IPS-NIHi7 (cell line): ENCODE results near the gene DOP1B.
A peak's percentile ranks its signal among the peaks of the same experiment; 100 is the strongest.
"Not testable (repeated sequence)": the region's sequence is repeated elsewhere in the genome, so short reads cannot be mapped to it uniquely, and the experiment has no call there.

Experiments used
- DNase-seq: peaks from one replicate; pipeline ENCODE4 v3.0.0; 2012; ENCODE audit warnings: mixed read lengths; ENCODE audit errors: extremely low spot score

The DOP1B gene

DNA sequence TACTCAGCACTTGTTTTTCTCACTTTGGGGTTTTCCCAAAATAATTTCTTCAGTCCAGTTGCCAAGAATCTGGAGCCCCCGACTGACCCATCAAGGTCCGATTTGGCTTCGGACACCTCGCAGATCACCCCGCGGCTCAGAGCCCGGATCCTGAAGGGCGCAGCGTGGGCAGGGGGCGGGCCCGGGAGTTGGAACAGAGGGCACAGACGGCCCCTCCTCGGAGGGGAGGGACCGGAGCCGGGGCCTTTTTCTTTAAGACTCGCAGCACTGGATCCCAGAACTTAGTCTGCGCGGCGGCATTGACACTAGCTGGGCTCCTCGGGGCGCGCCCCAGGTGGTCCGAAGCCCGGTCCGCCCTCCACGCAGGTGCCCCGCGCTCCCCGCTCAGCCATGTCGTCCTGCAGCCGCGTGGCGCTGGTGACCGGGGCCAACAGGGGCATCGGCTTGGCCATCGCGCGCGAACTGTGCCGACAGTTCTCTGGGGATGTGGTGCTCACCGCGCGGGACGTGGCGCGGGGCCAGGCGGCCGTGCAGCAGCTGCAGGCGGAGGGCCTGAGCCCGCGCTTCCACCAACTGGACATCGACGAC lies 21.7 kb upstream of the DOP1B start, which contains the start of gene CBR3:
Gene CBR3 (plus strand): TSS at position 277 of the 588 bp plus-strand sequence. CDS start 114 bp downstream, at position 391.
- peak; percentile 33 for DNase-seq

DNA sequence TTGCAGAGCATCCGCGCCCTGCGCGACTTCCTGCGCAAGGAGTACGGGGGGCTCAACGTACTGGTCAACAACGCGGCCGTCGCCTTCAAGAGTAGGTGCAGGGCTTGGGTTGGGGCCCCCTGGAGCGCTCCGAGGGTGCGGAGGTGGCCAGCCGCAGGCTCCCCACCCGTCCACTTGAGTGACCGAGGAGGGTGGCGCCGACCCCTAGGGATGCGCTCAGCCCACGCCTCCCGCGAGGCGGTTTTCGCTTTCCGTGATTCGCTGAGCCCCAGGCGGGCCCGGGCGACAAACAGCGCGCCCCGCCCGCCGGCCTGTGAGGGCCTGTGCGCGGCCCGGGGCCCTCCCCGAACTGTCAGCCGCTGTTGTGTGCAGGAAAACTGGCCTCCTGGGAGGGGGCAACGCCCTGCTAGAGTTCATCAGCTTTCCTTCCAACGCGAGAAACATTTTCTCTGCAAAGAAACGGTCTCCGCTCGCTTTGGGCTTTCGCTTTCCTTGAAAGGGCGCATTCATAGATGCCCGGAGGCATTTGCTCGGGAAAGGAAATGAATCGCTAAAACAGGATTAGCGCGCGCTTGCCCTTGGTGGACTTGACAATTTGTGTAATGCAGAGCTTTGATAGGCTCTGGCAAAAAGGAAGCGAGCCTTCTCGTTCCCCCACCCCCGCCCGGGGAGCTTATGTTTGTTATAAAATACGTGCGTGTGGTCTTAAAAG lies 21.1 kb upstream of the DOP1B start:
- DNase-seq: peak; percentile 42

DNA sequence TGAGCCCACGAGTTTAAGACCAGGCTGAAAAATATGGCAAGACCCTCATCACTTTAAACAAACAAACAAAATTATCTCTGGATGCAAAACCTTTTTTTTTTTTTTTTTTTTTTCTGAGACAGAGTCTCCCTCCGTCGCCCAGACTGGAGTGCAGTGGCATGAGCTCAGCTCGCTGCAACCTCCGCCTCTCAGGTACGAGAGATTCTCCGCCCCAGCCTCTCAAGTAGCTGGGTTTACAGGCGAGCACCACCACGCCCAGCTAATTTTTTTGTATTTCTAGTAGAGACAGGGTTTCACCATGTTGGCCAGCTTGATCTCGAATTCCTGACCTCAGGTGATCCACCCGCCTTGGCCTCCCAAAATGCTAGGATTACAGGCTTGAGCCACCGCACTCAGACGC lies 16.8 kb upstream of the DOP1B start:
- not testable (repeated sequence) for DNase-seq

DNA sequence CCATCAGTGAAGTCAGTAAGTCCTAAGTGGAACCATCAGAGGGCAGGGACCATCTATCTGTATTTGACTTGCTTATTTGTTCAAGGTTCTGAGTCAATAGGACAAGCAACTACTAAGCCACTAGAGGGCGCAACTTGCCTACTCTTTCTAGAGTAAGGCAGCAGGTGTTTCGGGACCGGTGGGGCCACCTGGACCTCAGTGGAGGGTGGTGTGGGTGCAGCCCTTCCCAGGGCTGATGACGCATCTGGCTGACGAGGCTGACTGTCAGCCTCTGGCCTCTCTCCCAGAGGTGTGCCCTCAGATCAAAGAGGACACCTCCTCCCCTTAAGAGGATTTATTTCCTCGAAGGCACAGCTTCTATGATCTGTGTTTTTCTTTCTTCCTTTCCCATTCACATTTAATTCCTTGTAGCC lies 15.1 kb upstream of the DOP1B start:
- DNase-seq: peak; percentile 76

DNA sequence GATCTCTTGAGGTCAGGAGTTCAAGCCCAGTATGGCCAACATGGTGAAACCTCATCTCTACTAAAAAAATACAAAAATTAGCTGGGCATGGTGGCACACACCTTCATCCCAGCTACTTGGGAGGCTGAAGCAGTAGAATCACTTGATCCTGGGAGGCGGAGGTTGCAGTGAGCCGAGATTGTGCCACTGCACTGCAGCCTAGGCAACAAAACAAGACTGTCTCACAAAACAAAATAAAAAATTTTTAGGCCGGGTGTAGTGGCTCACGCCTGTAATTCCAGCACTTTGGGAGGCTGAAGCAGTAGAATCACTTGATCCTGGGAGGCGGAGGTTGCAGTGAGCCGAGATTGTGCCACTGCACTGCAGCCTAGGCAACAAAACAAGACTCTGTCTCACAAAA lies 12.4 kb upstream of the DOP1B start:
- DNase-seq: not testable (repeated sequence)

DNA sequence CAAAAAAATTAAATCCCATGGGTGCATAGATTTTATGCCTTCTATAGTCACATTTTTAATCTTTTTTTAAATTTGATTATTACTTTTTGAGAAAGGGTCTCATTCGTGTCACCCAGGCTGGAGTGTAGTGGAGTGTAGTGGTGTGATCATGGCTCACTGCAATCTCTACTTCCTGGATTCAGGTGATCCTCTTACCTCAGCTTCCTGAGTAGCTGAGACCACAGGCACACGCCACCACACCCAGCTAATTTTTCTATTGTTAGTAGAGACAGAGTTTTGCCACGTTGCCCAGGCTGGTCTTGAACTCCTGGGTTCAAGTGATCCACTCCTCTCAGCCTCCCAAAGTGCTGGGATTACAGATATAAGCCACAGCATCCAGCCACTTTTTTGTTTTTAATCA lies 11.4 kb upstream of the DOP1B start:
- no peak for DNase-seq

DNA sequence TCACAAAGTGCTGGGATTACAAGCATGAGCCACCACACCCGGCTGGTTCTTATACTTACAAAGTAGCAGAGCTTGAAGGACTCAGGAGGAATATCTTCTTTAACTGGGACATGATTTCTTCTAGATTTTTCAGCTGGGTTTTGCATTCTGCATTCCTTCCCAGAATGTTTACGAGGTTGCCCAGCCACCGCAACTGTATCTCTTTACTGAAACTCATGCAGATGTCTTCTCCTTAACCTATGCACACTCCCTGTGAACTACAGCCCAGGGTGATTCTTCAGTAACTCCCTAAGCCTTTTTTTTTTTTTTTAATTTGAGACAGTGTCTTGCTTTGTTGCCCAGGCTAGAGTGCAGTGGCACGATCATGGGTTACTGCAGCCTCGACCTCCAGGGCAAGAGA lies 8.7 kb upstream of the DOP1B start:
- no peak for DNase-seq

DNA sequence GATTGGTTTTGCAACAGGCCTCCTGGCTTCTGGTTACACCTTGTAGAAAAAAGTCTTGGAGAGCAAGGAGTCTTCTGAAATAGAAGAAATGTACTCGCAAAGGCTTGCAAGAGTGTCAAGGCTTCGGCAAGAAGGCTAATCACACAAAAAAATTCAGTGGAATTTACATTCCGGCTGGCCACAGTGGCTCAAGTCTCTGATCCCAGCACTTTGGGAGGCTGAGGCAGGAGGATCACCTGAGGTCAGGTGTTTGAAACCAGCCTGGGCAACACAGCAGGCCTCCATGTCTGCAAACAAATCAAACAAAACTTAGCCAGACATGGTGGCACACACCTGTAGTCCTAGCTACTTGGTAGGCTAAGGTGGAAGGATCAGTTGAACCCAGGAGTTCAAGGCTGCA lies 7.7 kb upstream of the DOP1B start:
- DNase-seq: no peak

DNA sequence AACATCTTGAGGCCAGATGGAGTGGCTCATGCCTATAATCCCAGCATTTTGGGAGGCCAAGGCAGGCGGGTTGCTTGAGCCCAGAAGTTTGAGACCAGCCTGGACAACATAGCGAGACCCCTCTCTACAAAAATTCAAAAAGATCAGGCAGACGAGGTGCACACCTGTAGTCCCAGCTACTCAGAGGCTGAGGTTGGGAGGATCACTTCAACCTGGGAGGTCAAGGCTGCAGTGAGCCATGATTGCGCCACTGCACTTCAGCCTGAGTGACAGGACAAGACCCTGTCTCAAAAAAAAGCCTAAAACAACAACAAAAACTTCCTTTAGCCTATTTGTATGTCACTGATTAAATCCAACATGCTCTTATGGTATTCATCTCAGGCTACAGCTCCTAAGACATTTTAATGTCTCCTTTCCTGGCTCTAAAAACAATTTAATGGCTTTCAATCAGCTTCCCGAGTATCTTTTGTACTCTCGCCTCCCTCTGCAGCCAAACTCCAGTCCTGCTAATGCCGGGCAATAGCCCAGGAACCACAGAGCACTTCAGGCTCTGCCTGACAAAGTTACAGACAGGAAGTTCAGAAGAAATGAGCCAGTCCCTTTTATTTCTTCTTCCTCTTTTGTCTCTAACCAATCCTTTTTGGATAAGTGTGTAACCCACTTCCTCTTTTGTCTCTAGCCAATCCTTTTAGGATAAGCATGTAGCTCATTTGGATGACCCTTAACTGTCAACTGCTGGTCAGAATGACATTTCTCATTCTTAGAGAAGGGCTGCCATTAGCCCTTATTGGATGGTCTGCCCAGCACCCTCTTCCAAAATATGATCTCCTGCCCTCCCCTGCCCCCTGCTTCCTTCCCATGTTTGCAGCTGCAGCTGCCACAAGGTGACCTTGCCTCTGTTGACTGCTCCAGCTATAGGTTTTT lies 6.6 kb upstream of the DOP1B start:
- DNase-seq: no peak

DNA sequence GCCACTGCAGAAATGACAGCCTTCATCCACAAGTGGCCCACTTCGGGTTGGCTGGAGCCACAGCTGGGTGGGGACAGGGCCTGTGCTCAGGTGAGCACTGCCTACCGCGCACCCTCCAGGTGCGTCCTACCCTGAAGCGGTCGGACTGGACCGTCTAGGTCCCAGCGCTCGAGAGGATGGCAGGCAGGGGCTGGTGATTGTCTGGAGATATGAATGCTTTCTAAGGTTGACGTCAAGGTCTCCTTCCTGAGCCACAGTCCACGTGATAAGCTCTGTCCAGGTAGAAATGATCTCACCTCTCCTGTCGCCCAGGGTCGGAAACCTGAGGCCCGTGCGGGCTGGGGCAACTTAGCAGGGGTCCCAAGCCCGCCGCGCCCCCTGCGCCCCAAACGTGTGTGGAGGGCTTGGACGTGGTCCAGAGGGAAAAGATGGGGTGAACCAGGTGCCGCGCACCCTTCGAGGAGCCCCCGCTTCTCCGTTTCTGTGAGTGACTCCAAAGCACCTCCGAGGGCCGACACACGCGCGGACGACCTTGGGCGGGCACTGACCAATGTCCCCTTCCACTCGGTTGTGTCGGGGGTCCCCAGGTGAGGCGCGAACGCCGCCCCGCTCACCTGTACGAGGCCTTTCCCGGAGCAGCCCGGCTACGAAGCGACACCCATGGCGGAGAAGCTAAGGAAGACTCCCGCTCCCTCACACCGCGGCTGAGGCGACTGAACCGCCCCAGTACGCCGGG lies 853 bp upstream of the DOP1B start:
- no peak for DNase-seq

DNA sequence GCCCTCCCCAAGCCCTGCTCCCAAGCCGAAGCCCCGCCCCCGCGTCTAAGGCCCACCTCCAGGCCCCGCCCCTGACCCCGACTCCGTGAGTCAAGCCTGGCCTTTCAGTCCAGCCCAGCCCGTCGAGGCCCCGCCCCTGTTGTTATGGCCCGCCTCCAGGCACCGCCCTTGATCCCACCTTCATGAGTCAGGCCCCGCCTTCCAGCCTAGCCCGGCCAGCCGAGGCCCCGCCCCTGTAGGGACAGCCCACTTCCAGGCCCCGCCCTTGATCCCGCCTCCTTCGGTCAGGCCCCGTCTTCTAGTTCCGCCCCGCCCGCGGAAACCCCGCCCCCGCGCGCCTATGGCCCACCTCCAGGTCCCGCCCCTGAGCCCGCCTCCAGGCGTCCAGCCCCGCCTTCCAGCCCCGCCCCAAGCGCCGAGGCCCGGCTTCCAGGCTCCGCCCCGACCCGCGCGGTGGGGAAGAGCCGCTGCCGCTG lies 247 bp upstream of the DOP1B start:
- peak; percentile 99 for DNase-seq

DNA sequence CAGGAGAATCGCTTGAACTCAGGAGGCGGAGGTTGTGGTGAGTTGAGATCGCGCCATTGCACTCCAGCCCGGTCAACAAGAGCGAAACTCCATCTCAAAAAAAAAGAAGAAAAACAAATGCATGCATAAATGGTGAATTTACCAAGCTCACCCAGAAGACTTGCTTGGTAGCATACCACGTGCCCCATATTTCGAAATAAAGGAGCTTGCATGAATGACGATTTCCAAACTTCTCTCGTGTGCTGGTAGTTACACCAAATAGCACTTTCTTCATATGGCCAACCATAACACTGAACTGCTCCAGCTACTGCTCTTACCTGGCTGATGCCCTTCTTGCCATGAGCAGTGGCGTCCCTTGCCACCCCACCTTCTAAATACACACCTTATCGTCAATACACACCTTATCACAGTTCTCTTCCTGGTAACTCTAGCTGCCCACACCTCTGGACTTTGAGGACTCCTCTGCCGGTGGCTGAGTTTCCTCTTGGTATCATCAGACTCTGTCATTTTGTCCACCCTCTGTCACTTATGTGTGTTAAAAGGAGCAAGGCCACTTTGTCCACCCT lies 2.8 kb downstream of the DOP1B start:
- DNase-seq: no peak

DNA sequence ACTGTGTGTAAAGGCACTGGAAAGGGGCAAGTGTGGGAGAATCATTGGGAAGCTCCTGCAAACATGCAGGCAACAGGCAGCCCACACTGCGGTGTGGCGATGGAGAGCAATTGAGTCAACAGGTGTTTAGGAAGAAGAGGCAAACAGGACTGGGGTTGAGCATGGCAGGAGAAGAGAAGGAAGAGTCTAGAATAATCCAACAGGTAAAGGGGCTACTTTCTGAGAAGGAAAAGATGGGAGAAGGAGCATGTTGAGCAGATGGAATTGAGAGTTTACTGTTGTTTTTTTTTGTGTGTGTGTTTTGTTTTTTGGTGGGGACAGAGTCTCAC lies 4.2 kb downstream of the DOP1B start:
- DNase-seq: no peak

DNA sequence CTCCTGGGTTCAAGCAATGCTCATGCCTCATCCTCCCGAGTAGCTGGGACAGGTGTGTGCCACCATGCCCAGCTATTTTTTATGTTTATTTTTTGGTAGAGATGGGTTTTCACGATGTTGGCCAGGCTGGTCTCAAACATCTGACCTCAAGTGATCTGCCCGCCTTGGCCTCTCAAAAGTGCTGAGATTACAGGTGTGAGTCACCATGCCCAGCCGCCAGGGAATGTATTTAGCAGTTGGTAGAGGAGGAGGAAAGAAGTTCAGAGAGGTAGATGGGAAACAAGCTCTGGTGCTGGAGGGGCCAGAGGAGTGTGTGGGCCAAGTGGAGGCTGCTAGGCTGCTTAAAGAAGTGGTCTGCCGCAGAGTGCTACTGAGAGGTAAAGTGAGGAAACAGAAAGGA lies 6.0 kb downstream of the DOP1B start:
- no peak for DNase-seq

DNA sequence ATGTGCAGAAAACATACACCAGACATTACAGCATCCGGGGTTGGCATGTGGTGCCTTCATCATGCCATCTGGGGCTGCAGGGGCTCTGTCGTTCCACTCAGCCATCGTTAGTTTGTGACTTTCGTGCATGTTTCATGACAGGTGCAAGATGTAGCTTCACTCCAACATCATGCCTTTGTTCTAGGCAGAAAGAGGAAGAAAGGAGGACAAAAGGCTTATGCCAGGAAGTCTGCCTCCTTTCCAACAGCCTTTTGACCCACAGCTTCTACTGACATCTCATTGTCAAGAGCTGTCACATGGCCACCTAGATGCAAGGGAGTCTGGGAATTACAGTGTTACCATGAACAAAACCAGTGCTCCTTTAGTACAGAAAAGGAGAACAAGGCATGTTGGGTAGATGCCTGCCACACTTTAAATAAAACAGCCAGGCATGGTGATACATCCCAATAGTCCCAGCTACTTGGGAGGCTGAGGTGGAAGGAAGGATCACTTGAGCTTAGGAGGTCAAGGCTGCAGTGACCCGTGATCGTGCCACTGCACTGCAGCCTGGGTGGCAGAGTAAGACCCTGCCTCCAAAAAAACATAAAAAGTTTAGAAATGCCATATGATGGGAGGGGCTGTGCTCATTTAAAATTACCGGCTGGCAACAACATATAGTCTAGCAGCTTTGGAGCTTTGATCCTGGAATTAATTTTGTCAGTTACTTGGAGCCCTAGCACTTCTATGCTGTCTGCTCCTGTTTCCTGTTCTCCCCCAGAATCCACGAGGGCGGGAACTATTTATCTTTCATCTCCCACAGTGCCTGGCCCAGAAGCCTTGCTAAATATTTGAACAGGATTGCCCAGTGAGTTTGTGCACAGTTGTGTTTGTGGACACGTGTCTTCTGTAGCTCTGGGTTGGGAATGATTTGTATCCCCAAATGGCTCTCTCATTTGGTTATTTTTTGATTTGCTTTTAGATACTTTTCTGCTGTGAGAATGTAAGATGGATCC lies 7.4 kb downstream of the DOP1B start:
- DNase-seq: no peak

DNA sequence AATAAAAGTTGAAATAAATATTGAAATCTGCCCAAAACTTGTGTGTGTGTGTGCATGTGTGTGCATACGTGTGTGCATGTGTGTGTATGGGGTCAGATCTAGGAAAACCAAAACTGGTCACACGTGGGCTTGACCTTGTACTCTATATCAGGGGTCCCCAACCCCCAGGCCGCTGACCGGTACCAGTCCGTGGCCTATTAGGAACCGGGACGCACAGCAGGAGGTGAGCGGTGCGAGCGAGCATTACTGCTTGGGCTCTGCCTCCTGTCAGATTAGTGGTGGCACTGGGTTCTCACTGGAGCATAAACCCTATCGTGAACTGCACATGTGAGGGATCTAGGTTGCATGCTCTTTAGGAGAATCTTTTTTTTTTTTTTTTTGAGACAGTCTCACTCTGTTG lies 8.7 kb downstream of the DOP1B start:
- no peak for DNase-seq

DNA sequence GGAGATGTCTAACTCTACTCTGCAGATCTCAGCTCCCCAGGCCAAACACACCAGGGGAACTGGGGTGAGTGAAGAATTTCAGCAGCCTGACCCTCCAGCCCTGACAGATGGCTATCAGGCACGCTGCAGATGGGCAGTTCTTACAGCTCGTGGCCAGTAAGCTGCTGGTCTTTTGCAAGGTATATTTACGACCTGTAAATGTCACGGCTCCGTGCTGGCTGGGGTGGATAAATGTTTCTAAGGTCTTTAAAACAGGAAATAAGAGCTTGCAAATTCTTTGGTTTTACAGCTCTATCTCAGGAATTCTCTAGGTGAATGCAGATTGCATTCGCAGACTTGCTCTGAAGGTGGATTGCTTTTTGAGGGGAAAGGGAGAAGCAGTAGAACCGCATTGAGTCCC lies 10.1 kb downstream of the DOP1B start:
- DNase-seq: no peak

DNA sequence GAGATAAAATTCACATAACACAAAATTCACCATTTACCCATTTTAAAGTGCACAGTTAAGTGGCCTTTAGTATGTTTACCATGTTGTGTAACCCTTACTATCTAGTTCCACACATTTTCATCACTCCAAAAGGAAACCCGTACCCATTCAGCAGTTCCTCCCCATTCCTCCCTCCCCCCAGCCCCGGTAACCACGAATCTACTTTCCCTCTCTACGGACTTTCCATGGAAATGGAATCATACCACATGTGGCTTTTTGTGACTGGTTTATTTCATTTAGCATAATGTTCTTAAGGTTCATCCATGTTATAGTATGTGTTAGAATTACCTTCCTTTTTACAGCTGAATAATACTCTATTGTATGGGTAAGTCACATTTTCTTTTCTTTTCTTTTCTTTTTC lies 10.9 kb downstream of the DOP1B start:
- no peak for DNase-seq

DNA sequence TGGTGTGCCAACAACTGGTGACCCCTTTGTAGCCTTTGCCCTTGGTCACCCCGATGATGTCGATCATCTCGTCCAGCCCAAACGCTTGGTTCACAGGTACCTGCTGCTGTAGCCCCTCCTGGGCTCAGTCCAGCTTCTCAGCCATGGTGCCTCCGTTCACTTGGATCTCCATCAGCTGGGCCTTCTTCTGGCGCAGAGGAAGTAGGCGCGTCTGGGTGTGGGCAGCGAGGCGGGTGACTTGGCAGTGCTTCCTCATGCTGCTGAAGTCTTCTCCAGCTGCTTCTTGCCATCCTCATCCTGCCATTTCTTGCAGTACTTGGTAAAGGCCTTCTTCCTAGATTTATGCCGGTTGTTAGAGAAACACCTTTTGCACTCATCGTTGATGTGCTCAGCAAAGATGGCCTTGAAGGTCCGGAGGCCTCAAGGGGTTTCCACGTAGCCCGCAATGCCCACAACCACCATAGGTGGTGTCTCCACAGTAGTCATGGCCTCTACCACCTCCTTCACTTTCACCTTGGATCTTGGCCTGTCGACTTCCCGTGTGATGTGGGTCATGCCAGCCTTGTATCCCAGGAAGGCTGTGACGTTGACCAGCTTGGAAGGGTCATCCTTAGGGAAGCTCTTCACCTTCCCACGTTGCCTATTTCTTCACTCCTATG lies 13.0 kb downstream of the DOP1B start:
- no peak for DNase-seq

DNA sequence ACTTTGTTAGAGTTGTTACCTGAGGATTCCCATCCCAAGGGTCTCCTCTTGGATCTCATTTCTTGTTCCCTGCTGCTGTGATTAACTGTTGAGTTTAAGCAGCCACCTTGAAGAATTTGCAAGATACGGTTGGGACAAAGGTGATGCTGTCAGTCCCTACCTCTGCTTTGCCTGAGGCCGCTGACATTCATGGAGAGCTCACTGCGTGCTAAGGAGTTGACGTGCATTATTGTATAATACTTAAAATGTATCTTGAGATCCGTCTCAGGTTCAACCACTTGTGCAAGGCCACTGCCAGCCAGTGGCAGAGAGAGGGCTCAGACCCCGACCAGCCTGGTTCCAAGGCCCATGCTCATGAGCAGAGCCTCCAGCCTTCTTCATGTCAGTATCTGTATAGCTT lies 14.2 kb downstream of the DOP1B start:
- no peak for DNase-seq
